ENCODE results near the gene PIF1. TPM values are rescaled to one million over a fixed set of nuclear protein-coding genes. Genes with fewer than 3 reads are reported as not detected.

PIF1 gene
- polyA plus RNA-seq, 2 donors, result 5.0 to 9.2 TPM

- Histone ChIP-seq H3K27me3 (ENCODE audit: control insufficient read depth in 1 of 2, insufficient read depth in 2 of 2, low read length in 2 of 2) (no peaks in the 10 kb centered on the region), H3K4me3 (ENCODE audit: low read depth in 1 of 2, low read length in 2 of 2) (no peak overlapping the region), H3K27ac (ENCODE audit: low read depth in 2 of 2, low read length in 1 of 2) (peak overlapping the region; percentile 47 to 69), H3K4me1 (ENCODE audit: control insufficient read depth in 2 of 2, insufficient read depth in 2 of 2, low read length in 1 of 2) (peaks cover 13 to 20% of the 10 kb centered on the region in 2 donors), H3K9me3 (ENCODE audit: control insufficient read depth in 2 of 2, insufficient read depth in 1 of 2, low read depth in 1 of 2, low read length in 1 of 2) (no peaks in the 10 kb centered on the region), H3K36me3 (ENCODE audit: control insufficient read depth in 2 of 2, insufficient read depth in 2 of 2, low read length in 1 of 2) (peaks cover 0 to 16% of the 10 kb centered on the region in 2 donors)
- 62 to 63% methylated on average over 4 of the region's 4 CpGs for WGBS, 2 donors
Measured at GRCh38 chr15:64850778-64851502, 25.5 kb upstream of the PIF1 start.

DNA sequence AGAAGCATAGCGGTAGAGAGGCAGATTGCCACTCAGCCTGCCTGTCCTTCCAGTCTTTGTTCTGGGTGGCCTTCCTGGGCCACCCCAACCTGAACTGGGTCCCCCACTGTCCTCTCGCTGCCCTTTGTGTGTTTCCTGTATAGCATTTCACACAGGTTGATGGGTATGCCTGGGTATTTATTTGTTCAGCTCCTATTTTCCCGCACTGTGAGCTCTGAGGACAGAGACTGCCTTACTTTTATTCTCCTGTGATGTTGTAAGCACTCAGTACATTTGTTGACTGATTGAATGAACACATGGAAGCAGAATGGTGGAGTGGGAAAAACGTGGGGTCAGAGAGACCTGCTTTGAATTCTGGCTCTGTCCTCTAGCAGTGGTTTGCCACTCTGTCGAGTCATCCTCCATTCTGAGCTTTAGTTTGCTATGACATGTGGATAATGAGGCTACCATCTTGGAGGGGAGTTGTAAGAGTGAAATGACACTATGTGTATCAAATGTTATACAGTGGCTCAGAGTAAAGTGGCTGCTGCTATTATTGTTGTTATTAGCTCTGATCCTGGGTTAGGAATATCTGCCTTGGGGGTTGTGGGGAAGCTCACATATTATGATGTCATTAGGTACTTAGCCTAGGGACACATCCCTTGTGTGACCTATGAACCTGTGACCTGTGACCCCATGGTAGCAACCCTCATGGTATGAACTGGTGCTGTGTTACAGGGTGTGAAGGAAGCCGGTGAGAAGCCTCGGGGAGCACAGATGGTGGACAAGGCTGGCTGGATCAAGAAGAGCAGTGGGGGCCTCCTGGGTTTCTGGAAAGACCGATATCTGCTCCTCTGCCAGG is 22.6 kb upstream of the PIF1 start:
- H3K27ac ChIP-seq (ENCODE audit: low read depth in 2 of 2, low read length in 1 of 2), result peak overlapping the region in 1 of 2 donors; percentile 27

DNA sequence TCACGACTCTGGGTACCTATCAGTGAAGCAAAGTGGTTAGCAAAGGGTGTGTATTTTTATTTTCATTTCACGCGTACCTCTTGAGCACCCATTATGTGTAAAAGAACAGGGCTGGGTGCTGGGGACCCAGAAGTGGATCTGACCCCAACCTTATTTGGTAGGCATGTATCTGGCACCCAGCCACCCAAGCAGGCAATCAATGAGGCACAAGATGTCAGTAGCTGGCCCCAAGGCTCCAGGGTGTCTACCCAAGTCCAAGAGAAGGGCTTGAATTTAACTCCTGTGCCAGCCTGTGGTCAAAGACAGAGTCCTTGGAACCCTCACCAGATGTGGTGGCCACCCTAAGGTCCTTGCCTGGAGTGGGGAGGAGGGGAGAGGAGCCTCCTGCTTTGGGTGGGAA is 22.0 kb upstream of the PIF1 start:
- no peaks in the 10 kb centered on the region for H3K27me3 ChIP-seq (ENCODE audit: control insufficient read depth in 1 of 2, insufficient read depth in 2 of 2, low read length in 2 of 2)
- H3K27ac ChIP-seq (ENCODE audit: low read depth in 2 of 2, low read length in 1 of 2), result peak overlapping the region in 1 of 2 donors; percentile 27
- no peaks in the 10 kb centered on the region for H3K9me3 ChIP-seq (ENCODE audit: control insufficient read depth in 2 of 2, insufficient read depth in 1 of 2, low read depth in 1 of 2, low read length in 1 of 2)
- WGBS, 2 donors, result 50 to 58% methylated on average over 3 of the region's 3 CpGs
- H3K4me3 ChIP-seq (ENCODE audit: low read depth in 1 of 2, low read length in 2 of 2), result no peak overlapping the region
- peaks cover 0 to 2% of the 10 kb centered on the region in 2 donors for H3K36me3 ChIP-seq (ENCODE audit: control insufficient read depth in 2 of 2, insufficient read depth in 2 of 2, low read length in 1 of 2)
- H3K4me1 ChIP-seq (ENCODE audit: control insufficient read depth in 2 of 2, insufficient read depth in 2 of 2, low read length in 1 of 2), result peaks cover 9 to 12% of the 10 kb centered on the region in 2 donors

More for the DNA sequence above, 22.6 kb upstream of the PIF1 start:
- Histone ChIP-seq H3K4me1 (ENCODE audit: control insufficient read depth in 2 of 2, insufficient read depth in 2 of 2, low read length in 1 of 2) (peaks cover 9 to 10% of the 10 kb centered on the region in 2 donors), H3K9me3 (ENCODE audit: control insufficient read depth in 2 of 2, insufficient read depth in 1 of 2, low read depth in 1 of 2, low read length in 1 of 2) (no peaks in the 10 kb centered on the region), H3K4me3 (ENCODE audit: low read depth in 1 of 2, low read length in 2 of 2) (no peak overlapping the region), H3K36me3 (ENCODE audit: control insufficient read depth in 2 of 2, insufficient read depth in 2 of 2, low read length in 1 of 2) (peaks cover 0 to 2% of the 10 kb centered on the region in 2 donors), H3K27me3 (ENCODE audit: control insufficient read depth in 1 of 2, insufficient read depth in 2 of 2, low read length in 2 of 2) (no peaks in the 10 kb centered on the region)
- WGBS, 2 donors, result 83 to 90% methylated on average over 8 of the region's 8 CpGs

- H3K27ac ChIP-seq (ENCODE audit: low read depth in 2 of 2, low read length in 1 of 2), result peak overlapping the region in 1 of 2 donors; percentile 38
- H3K27me3 ChIP-seq (ENCODE audit: control insufficient read depth in 1 of 2, insufficient read depth in 2 of 2, low read length in 2 of 2), result no peaks in the 10 kb centered on the region
- WGBS, 2 donors, result 38 to 47% methylated on average over 3 of the region's 3 CpGs
- peaks cover 9 to 12% of the 10 kb centered on the region in 2 donors for H3K4me1 ChIP-seq (ENCODE audit: control insufficient read depth in 2 of 2, insufficient read depth in 2 of 2, low read length in 1 of 2)
- H3K36me3 ChIP-seq (ENCODE audit: control insufficient read depth in 2 of 2, insufficient read depth in 2 of 2, low read length in 1 of 2), result peaks cover 0 to 2% of the 10 kb centered on the region in 2 donors
- no peak overlapping the region for H3K4me3 ChIP-seq (ENCODE audit: low read depth in 1 of 2, low read length in 2 of 2)
- no peaks in the 10 kb centered on the region for H3K9me3 ChIP-seq (ENCODE audit: control insufficient read depth in 2 of 2, insufficient read depth in 1 of 2, low read depth in 1 of 2, low read length in 1 of 2)
Measured at GRCh38 chr15:64847016-64847415, 21.6 kb upstream of the PIF1 start.

DNA sequence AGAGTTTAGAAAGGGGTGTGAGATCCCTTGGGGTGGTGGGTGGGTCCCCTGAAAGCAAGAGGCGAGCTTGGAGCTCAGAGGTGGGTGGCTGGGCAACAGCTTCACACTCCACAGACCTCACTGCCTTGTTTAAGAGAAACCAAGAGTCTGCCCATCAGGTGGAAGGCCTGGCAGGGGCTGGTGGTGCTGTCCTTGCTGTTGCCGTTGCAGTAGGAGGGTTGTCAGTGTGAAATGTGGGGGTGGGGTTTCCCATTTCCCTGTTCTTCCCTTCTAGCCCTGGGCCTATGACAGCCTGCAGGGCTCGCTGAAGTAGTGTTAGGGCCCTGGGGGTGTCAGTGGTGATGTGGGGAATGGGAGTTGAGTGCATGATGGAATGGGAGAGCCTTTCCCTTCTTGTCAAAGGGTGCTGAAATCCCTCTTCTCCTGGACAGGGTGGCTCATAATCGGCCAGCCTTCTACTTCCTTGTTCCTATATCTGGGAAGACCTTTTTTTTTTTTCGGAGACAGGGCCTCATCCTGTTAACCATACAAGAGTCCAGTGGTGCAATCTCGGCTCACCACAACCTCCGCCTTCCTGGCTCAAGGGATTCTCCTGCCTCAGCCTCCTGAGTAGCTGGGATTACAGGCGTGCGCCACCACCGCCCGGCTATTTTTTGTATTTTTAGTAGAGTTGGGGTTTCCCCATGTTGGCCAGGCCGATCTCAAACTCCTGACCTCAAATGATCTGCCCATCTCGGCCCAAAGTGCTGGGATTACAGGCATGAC is 20.6 kb upstream of the PIF1 start:
- Histone ChIP-seq H3K27ac (ENCODE audit: low read depth in 2 of 2, low read length in 1 of 2) (peak overlapping the region in 1 of 2 donors; percentile 57), H3K4me1 (ENCODE audit: control insufficient read depth in 2 of 2, insufficient read depth in 2 of 2, low read length in 1 of 2) (peaks cover 9 to 12% of the 10 kb centered on the region in 2 donors), H3K36me3 (ENCODE audit: control insufficient read depth in 2 of 2, insufficient read depth in 2 of 2, low read length in 1 of 2) (peaks cover 0 to 2% of the 10 kb centered on the region in 2 donors), H3K4me3 (ENCODE audit: low read depth in 1 of 2, low read length in 2 of 2) (no peak overlapping the region), H3K27me3 (ENCODE audit: control insufficient read depth in 1 of 2, insufficient read depth in 2 of 2, low read length in 2 of 2) (no peaks in the 10 kb centered on the region), H3K9me3 (ENCODE audit: control insufficient read depth in 2 of 2, insufficient read depth in 1 of 2, low read depth in 1 of 2, low read length in 1 of 2) (no peaks in the 10 kb centered on the region)
- WGBS, 2 donors, result 77 to 79% methylated on average over 13 of the region's 13 CpGs

DNA sequence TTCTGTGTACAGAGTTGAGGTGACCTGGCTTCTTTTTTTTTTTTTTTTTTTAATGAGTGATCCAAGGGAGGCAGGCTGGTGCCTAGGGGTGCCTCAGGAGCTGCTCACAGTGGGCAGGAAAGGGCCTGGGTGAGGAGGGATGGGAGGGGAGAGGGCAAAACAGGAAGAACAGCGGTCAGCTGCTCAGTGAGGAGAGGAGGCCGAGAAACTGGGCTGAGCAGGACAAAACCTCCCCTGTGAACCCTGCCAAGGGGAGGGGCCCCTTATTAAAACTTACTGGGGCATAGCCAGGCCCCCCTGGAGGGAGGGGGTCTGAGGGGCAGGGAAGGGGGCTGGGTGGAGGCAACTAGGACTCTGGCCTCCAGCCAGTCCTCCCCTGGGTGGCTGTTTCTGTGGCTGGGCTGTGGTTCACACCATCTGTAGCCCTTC is 19.8 kb upstream of the PIF1 start:
- WGBS, 2 donors, result 24 to 36% methylated on average over 2 of the region's 2 CpGs
- Histone ChIP-seq H3K36me3 (ENCODE audit: control insufficient read depth in 2 of 2, insufficient read depth in 2 of 2, low read length in 1 of 2) (peaks cover 0 to 2% of the 10 kb centered on the region in 2 donors), H3K27ac (ENCODE audit: low read depth in 2 of 2, low read length in 1 of 2) (peak overlapping the region; percentile 51 to 73), H3K4me3 (ENCODE audit: low read depth in 1 of 2, low read length in 2 of 2) (peak overlapping the region in 1 of 2 donors; percentile 36), H3K27me3 (ENCODE audit: control insufficient read depth in 1 of 2, insufficient read depth in 2 of 2, low read length in 2 of 2) (no peaks in the 10 kb centered on the region), H3K9me3 (ENCODE audit: control insufficient read depth in 2 of 2, insufficient read depth in 1 of 2, low read depth in 1 of 2, low read length in 1 of 2) (no peaks in the 10 kb centered on the region), H3K4me1 (ENCODE audit: control insufficient read depth in 2 of 2, insufficient read depth in 2 of 2, low read length in 1 of 2) (peaks cover 9 to 10% of the 10 kb centered on the region in 2 donors)

DNA sequence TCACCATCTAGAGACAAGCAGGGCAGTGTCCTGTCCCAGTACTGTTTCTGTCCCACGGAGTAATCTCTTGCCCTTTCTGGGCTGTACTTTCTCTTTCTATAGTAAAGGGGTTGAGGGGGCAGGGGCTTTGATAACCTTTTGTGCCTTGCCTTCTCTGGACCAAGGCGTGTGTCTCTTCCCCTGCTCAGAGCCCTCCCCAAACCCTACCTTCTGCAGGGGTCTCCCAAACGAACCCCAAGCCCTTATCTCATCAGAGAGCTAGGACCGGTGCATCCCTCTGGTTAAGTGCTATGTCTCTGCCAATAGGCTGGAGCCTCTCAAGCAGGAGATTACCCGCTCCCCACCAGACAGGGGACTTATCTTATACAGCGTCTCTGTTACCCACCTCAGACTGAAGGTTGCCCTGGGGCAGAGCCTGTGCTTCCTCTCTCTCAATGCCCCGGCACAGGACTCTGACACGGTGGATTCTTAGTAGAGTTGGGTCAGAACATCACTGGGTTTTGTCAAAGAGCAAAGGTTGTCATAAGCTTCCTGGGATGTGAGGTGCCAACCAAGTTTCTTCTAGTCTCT is 19.2 kb upstream of the PIF1 start:
- Histone ChIP-seq H3K4me3 (ENCODE audit: low read depth in 1 of 2, low read length in 2 of 2) (peak overlapping the region in 1 of 2 donors; percentile 36), H3K36me3 (ENCODE audit: control insufficient read depth in 2 of 2, insufficient read depth in 2 of 2, low read length in 1 of 2) (peaks cover 0 to 2% of the 10 kb centered on the region in 2 donors), H3K4me1 (ENCODE audit: control insufficient read depth in 2 of 2, insufficient read depth in 2 of 2, low read length in 1 of 2) (peaks cover 9 to 10% of the 10 kb centered on the region in 2 donors), H3K9me3 (ENCODE audit: control insufficient read depth in 2 of 2, insufficient read depth in 1 of 2, low read depth in 1 of 2, low read length in 1 of 2) (no peaks in the 10 kb centered on the region), H3K27ac (ENCODE audit: low read depth in 2 of 2, low read length in 1 of 2) (peak overlapping the region; percentile 51 to 73), H3K27me3 (ENCODE audit: control insufficient read depth in 1 of 2, insufficient read depth in 2 of 2, low read length in 2 of 2) (no peaks in the 10 kb centered on the region)
- 38 to 40% methylated on average over 8 of the region's 8 CpGs for WGBS, 2 donors

- Histone ChIP-seq H3K27ac (ENCODE audit: low read depth in 2 of 2, low read length in 1 of 2) (peak overlapping the region; percentile 51 to 73), H3K4me1 (ENCODE audit: control insufficient read depth in 2 of 2, insufficient read depth in 2 of 2, low read length in 1 of 2) (peaks cover 9 to 10% of the 10 kb centered on the region in 2 donors), H3K36me3 (ENCODE audit: control insufficient read depth in 2 of 2, insufficient read depth in 2 of 2, low read length in 1 of 2) (no peaks in the 10 kb centered on the region), H3K27me3 (ENCODE audit: control insufficient read depth in 1 of 2, insufficient read depth in 2 of 2, low read length in 2 of 2) (no peaks in the 10 kb centered on the region), H3K9me3 (ENCODE audit: control insufficient read depth in 2 of 2, insufficient read depth in 1 of 2, low read depth in 1 of 2, low read length in 1 of 2) (no peaks in the 10 kb centered on the region), H3K4me3 (ENCODE audit: low read depth in 1 of 2, low read length in 2 of 2) (peak overlapping the region; percentile 4 to 36)
- WGBS, 2 donors, result 57 to 59% methylated on average over 4 of the region's 4 CpGs
Measured at GRCh38 chr15:64843991-64844390, 18.5 kb upstream of the PIF1 start.
